ACHN (cell line): ENCODE measurements around the gene ZMIZ1.

Source experiments
- DNase-seq: peaks from one replicate; pipeline ENCODE4 v3.0.0-alpha.2; 2015
- in situ Hi-C: cut with HindIII; loops from 2 replicates; pipeline ENCODE4 v1.10.0; 2017; ENCODE audit warnings: low sequenced_read_pairs, low pct_ligation_motif_present, low pct_unique_long_range_greater_than_20kb

The ZMIZ1 gene

DNA sequence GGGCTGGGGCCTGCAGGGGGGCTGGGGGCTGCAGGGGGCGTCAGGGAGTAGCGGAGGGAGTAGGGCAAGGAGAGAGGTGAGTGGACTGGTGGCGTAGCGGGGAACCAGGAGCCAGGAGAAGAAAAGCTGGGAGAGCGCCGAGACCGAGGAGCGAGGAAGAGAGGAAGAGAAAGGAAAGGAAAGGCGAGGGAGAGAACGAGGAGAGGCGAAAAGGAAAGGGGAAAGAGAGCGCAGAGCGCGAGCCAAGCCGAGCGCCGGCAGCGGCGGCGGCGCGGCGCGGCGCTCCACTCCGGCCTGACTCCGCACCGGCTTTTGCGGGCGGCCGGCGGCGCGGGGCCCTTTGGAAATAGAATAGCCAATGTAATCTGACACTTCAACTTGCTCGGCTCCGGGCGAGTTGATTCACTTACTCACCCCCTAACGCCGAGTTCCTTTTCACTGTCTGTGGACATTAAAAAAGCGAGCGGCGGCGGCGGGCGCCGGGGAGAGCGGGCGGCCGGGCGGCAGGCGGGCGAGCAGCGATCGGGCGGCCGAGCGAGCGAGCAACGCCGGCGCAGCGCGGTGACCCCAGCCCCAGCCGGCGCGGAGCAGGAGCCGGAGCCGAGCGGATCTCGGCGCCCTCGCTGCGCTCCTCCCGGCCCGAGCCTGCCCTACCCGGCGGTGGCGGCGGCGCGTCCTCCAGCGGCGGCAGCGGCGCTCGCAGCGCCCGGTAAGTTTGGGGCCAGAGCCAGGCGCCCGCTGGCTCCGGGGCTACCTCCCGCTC lies at the start of gene ZMIZ1:
Gene ZMIZ1, plus strand, starts transcription at position 405 of the 763 bp plus-strand sequence. CDS start 132,667 bp downstream, outside the sequence.
- in situ Hi-C loops = no loop called here
- DNase-seq = peak; percentile 95

GRCh38 chr10:79019441-79020014 lies 49.2 kb upstream of the ZMIZ1 start:
- DNase-seq = no peak
- in situ Hi-C loops = no loop called here

- DNase-seq = no peak
- in situ Hi-C loops = no loop called here
These were observed 48.7 kb upstream of the ZMIZ1 start for GRCh38 chr10:79020015-79020491.

GRCh38 chr10:79020605-79021004 lies 48.2 kb upstream of the ZMIZ1 start:
- DNase-seq = no peak
- in situ Hi-C loops = no loop called here

DNA sequence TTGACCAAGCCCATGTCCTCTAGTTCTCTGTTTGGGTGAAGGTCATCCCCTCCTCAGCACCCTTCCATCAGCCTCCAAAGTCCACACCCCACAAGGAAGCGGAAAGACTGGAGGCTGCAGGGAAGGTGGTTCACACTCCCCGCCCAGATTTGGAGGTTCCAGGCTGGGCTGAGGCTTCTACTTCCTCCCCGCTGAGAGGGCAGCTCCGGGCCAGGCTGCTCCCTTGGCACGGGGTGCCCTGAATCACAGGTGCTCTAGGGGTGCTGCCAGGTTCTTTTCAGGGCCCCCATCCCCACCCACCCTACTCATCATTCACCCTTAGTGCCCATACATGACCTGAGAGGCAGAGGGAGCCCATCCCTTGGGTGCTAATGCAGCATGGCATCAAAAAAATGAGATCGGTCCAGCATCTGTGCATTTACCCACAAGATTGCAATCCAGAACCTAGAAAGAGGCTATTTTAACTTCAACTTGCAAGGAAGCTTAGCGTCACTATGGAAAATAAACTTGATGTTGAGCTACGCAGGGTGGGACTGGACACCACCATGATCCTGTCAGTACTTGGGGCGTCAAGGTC lies 47.3 kb upstream of the ZMIZ1 start:
- DNase-seq = no peak
- in situ Hi-C loops = no loop called here

DNA sequence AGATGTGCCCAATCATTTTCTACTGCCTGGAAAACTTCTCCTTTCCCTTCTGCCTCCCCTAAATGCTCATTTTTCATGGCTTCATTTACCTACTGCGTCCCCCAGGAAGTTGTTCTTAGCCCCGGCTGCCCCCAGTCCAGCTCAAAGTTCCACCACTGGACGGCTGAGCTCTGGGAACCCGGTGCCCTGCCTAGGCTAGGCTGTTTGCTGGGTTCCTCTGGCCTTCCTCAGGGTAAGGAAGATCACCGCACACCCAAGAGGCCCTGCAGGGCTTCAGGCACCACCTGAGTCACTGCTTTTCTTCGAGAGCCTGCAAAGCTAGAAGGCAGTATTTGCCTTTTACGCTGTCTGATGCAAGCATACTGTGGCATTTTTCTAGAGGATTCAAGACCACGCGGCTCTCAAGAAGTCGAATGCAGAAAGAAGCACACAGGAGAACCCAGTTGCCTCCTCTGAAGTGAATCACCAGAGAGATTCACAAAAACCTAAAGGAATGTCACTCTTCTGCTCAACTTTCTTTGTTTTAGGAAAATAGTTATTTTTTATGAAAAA lies 46.7 kb upstream of the ZMIZ1 start:
- in situ Hi-C loops = no loop called here
- DNase-seq = no peak

DNA sequence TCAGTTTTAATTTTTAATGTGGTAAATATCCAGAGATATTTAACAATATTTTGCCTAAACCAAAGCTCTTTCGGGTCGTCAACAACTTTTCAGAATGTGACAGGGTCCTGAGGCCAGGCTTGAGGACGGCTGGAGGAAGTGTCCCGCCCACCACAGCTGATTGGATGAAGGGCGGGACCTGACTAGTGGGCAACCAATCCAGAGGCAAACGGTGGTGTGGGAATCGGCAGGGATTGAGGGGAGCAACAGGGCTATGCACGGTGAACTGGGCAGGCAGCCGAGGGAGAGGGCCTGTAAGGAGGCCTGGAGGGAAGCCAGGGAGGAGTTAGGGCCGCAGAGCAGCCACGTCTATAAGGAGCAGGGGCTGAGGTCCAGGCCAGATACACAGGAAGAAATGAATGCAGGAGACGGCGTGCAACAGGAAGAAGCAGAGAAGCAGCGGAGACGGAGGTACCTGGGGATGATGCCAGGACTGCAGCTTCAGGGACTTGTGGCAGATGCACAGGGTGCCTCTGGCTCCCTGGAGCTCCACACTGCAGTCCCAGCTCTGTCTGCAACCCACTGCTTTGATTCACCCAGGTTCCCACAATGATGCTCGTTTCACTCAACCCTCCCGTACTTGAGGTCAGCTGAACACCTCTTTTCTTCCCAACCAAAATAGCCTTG lies 46.1 kb upstream of the ZMIZ1 start:
- DNase-seq = no peak
- in situ Hi-C loops = no loop called here

DNA sequence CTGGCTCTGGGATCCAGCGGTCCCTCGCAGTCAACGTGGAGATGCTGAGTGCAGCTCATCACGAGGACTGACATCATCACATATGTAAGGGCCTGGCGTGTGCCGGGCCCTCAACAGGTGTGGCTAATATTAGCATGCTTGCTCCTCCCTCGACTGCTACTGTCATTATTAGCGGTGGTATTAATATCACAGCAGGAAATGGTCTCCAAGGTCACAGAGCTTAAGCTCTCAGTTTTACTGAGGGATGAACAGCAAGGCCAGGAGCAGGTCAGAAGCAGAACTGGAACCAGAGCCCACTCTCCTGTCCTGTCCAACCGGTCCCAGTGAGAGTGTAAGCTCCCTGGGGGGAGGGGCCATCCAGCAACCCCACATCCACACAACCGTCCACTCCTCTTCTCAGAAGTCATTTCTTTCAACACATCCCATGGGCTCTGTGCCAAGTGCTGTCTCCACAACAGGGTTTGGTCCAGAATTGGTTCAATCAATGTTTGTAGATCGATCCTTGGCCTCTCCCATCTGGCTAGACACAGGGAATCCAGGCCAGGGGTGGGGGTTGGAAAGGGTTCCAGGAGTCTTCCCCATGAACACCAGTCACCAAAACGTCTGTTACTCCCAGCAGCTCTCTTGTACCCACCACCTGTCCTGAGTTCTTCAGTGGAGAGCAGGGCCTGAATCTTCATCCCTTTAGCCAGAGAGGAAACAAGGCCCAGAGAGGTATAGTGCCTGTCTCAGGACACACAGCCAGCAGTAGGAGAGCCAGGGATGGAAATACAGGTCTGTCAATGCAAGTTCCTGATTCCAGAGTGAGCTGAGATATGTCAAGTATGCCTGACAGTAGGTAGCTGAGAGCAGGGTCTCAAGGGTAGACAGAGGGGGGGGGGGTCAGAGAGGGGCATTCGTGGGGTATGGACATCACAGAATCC lies 45.3 kb upstream of the ZMIZ1 start:
- in situ Hi-C loops = no loop called here
- no peak for DNase-seq

- no peak for DNase-seq
- in situ Hi-C loops = no loop called here
These were observed 44.5 kb upstream of the ZMIZ1 start for GRCh38 chr10:79024296-79024695.

GRCh38 chr10:79024720-79025198 lies 44.0 kb upstream of the ZMIZ1 start:
- in situ Hi-C loops = no loop called here
- DNase-seq = no peak

DNA sequence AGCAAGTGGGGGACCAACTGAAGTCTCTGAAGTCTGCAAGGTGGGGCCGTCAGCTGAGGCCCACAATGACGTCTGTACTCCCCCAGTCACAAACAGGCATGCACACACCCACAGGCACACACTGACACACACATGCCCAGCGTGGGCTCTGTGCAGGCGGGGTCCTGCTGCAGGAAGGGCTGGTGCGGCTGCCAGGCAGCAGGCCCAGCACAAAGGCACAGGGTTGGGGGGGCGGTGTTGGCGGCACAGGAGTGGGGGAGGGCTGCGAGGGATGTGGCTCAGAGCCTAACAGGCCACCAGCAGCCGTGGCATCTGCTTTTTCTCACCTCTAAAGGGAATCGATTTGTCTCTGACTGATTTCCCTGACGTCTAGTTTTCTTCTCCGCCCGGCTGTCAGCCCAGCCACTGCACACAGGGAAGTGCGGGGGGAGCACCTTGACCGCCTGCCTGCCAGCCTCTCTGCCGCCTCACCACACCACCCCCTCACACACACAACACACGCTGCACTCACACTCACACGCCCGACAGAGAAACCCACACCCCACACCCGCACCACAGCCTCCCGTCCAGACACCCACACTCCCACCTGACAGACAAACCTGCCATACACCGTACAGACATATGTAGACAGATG lies 43.5 kb upstream of the ZMIZ1 start:
- in situ Hi-C loops = no loop called here
- no peak for DNase-seq

GRCh38 chr10:79026341-79026761 lies 42.4 kb upstream of the ZMIZ1 start:
- DNase-seq = no peak
- in situ Hi-C loops = no loop called here

DNA sequence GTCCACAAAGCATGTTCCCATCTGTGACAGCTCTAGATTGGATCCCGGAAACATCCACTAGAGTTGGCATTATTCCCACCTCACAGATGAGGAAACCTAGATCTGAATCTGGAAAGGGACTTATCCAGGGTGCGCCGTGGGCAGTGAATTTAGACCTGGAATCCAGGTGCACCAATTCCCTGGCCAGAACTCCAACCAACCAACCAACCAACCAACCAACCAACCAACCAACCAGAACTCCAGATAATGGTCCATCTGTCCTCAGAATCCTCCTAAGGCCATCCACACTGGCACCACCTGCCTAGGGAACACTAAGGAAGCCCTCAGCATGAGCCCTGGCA lies 42.0 kb upstream of the ZMIZ1 start:
- no peak for DNase-seq
- in situ Hi-C loops = no loop called here

DNA sequence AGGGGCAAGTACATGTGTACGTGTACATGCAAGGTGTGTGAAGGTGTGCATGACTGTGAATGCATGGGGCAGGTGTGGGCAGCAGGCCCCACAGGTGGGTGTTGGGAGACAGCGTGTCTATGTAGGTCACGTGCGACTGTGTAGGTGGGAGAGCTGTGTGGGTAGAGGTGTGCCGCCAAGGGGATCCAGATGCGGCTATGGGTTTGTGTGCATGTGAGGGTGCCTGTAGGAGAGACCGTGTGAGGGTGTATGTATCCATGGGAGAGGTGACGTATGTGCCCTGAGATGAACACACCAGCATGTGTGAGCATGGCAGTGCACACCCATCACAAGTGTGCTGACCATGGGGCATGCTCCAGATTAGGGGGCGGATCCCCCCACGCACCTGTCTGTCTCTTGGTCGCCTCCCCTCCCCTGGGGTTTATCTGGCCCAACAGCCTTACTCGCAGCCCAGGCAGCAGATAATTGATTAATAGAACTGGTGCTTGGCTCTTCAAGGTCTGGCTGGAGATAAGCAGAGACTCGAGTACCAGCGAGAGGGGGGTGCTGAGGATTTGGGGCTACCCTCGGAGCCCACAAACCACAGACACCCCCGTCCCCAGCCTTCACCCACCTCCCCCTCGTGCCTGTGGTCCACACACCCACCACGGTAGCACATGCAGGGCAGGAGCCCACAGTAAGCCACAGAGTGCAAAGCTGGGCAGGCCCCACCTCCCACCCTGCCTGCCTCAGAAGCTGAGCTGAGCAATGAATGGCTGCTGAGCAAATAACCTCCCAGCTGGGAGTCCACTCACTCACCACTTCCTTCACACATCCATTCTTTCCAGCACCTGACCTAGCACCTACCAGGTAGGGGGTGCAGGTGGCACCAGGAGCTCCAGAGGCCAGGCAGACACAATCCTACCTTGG lies 41.4 kb upstream of the ZMIZ1 start:
- DNase-seq = no peak
- in situ Hi-C loops = no loop called here

DNA sequence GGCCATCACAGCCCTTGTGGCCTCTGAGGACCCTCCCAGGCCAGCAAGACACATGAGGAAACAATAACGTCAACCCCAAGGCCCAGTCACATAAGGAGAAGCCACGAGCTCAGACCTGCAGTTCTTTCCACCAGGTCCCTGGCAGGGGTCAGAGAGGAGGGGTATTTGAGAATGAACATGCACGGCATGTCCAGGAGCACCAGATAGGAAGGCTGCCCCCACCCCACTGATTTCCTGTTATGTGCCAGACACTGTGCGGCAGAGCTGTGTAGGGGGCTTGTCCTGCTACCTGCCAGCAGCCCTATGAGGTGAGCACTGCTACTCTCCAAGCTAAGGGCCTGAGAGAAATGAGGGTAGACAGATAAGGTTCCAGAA lies 40.7 kb upstream of the ZMIZ1 start:
- DNase-seq = no peak
- in situ Hi-C loops = no loop called here

GRCh38 chr10:79028451-79029010 lies 40.2 kb upstream of the ZMIZ1 start:
- in situ Hi-C loops = no loop called here
- no peak for DNase-seq
